MM.1S (cell line): ENCODE data around the gene MED15.
"Not testable (repeated sequence)": the region's sequence is repeated elsewhere in the genome, so short reads cannot be mapped to it uniquely, and the experiment has no call there.

Source experiments
- DNase-seq: peaks from one replicate; pipeline ENCODE4 v3.0.0-alpha.2; 2015
- H2AFZ ChIP-seq: fragments of 300-600 bp; sonication (generic); 2 replicates; pipeline ENCODE4 v1.6.0; 2016; ENCODE audit warnings: antibody characterized with exemption, low read length
- H3F3A ChIP-seq: fragments of 300-600 bp; sonication (generic); 2 replicates; pipeline ENCODE4 v1.6.1; 2016; ENCODE audit warnings: mild to moderate bottlenecking, antibody characterized with exemption, low read length, moderate library complexity, mixed read lengths; ENCODE audit not compliant: insufficient read depth
- H3K27ac ChIP-seq: fragments of 300-600 bp; sonication (generic); 2 replicates; pipeline ENCODE4 v1.5.1; 2016; ENCODE audit warnings: mild to moderate bottlenecking, low read length
- H3K27me3 ChIP-seq: fragments of 300-600 bp; sonication (generic); replicated peaks from 2 replicates; pipeline ENCODE4 v1.6.0; 2016; ENCODE audit warnings: low read length; ENCODE audit not compliant: insufficient read depth
- H3K36me3 ChIP-seq: fragments of 300-600 bp; sonication (generic); replicated peaks from 2 replicates; pipeline ENCODE4 v1.6.1; 2016; ENCODE audit warnings: mild to moderate bottlenecking, low read length, mixed read lengths; ENCODE audit not compliant: insufficient read depth
- H3K4me1 ChIP-seq: fragments of 300-600 bp; sonication (generic); 2 replicates; pipeline ENCODE4 v1.6.1; 2016; ENCODE audit warnings: low read length, mixed read lengths
- H3K4me2 ChIP-seq: fragments of 300-600 bp; sonication (generic); 2 replicates; pipeline ENCODE4 v1.6.0; 2016; ENCODE audit warnings: low read depth, low read length
- H3K4me3 ChIP-seq: fragments of 300-600 bp; sonication (generic); 2 replicates; pipeline ENCODE4 v1.5.1; 2016; ENCODE audit warnings: low read length, mixed read lengths
- H3K79me2 ChIP-seq: fragments of 300-600 bp; sonication (generic); 2 replicates; pipeline ENCODE4 v1.6.1; 2016; ENCODE audit warnings: mixed run types, low read length, mixed read lengths
- H3K9ac ChIP-seq: fragments of 300-600 bp; sonication (generic); 2 replicates; pipeline ENCODE4 v1.6.1; 2016; ENCODE audit warnings: low read length, mixed read lengths
- H3K9me2 ChIP-seq: fragments of 300-600 bp; sonication (generic); replicated peaks from 2 replicates; pipeline ENCODE4 v1.6.1; 2016; ENCODE audit warnings: mild to moderate bottlenecking, low read length, mixed read lengths; ENCODE audit not compliant: insufficient read depth
- H3K9me3 ChIP-seq: fragments of 300-600 bp; sonication (generic); replicated peaks from 2 replicates; pipeline ENCODE4 v1.6.1; 2016; ENCODE audit warnings: mild to moderate bottlenecking, low read length, mixed read lengths; ENCODE audit not compliant: insufficient read depth
- H4K20me1 ChIP-seq: fragments of 300-600 bp; sonication (generic); 2 replicates; pipeline ENCODE4 v1.6.1; 2016; ENCODE audit warnings: mild to moderate bottlenecking, low read length, moderate library complexity, mixed read lengths; ENCODE audit not compliant: insufficient read depth
- CTCF ChIP-seq: fragments of 300-600 bp; sonication (generic); IDR thresholded peaks from 2 replicates; pipeline ENCODE4 v1.5.1; 2016; ENCODE audit warnings: antibody characterized with exemption, low read length, mixed read lengths
- EZH2 ChIP-seq: fragments of 300-600 bp; sonication (generic); optimal IDR thresholded peaks from 2 replicates; pipeline ENCODE3; 2017; ENCODE audit warnings: low read depth, mild to moderate bottlenecking, antibody characterized with exemption, low read length, mixed read lengths
- EZH2phosphoT487 ChIP-seq: fragments of 300-600 bp; sonication (generic); IDR thresholded peaks from 2 replicates; pipeline ENCODE4 v1.6.1; 2018; ENCODE audit warnings: antibody characterized with exemption, low read length

MED15 gene

GRCh38 chr22:20479612-20480196 is 27.7 kb upstream of the MED15 start:
- Histone ChIP-seq H3K27ac (no peak overlapping the region), H3K27me3 (no peaks in the 10 kb centered on the region), H3K9me3 (no peaks in the 10 kb centered on the region), H3K4me2 (no peak overlapping the region), H3K9ac (no peak overlapping the region), H3K36me3 (no peaks in the 10 kb centered on the region), H3K79me2 (no peaks in the 10 kb centered on the region), H3K9me2 (no peaks in the 10 kb centered on the region), H2AFZ (no peak overlapping the region), H3K4me1 (no peaks in the 10 kb centered on the region), H3K4me3 (no peak overlapping the region), H3F3A (no peaks in the 10 kb centered on the region), H4K20me1 (no peaks in the 10 kb centered on the region)
- DNase-seq = no peak
- TF ChIP-seq EZH2phosphoT487 = no peak
- TF ChIP-seq EZH2 = no peak
- TF ChIP-seq CTCF = no peak

GRCh38 chr22:20483143-20483506 is 24.3 kb upstream of the MED15 start:
- H3K27ac ChIP-seq, DNase-seq, H4K20me1 ChIP-seq, H3K79me2 ChIP-seq, H3K4me1 ChIP-seq, H3K9me2 ChIP-seq, H3K36me3 ChIP-seq, H3K4me3 ChIP-seq, H2AFZ ChIP-seq, H3F3A ChIP-seq, H3K9ac ChIP-seq, H3K4me2 ChIP-seq, H3K27me3 ChIP-seq, H3K9me3 ChIP-seq: not testable (repeated sequence)

- Histone ChIP-seq H3K9ac (no peak overlapping the region), H3K27ac (no peak overlapping the region), H2AFZ (no peak overlapping the region), H3K4me3 (no peak overlapping the region), H3K79me2 (0 out of 2 replicates have a peak, but pooled peaks cover 3% of the 10 kb centered on the region), H3K36me3 (no peaks in the 10 kb centered on the region), H3F3A (no peaks in the 10 kb centered on the region), H3K9me2 (no peaks in the 10 kb centered on the region), H3K4me1 (no peaks in the 10 kb centered on the region), H3K27me3 (no peaks in the 10 kb centered on the region), H4K20me1 (no peaks in the 10 kb centered on the region), H3K9me3 (no peaks in the 10 kb centered on the region), H3K4me2 (no peak overlapping the region)
- no peak for DNase-seq
- TF ChIP-seq EZH2phosphoT487 (no peak), CTCF (no peak), EZH2 (no peak)
These were observed 23.6 kb upstream of the MED15 start for GRCh38 chr22:20483771-20484170.

GRCh38 chr22:20484948-20485683 is 22.3 kb upstream of the MED15 start:
- no peaks in the 10 kb centered on the region for H3F3A ChIP-seq
- no peaks in the 10 kb centered on the region for H4K20me1 ChIP-seq
- no peak overlapping the region for H3K27ac ChIP-seq
- no peaks in the 10 kb centered on the region for H3K9me3 ChIP-seq
- H2AFZ ChIP-seq = no peak overlapping the region
- H3K4me1 ChIP-seq = no peaks in the 10 kb centered on the region
- no peaks in the 10 kb centered on the region for H3K36me3 ChIP-seq
- H3K9me2 ChIP-seq = no peaks in the 10 kb centered on the region
- no peak for DNase-seq
- H3K4me3 ChIP-seq = no peak overlapping the region
- no peak overlapping the region for H3K4me2 ChIP-seq
- no peak overlapping the region for H3K9ac ChIP-seq
- 0 out of 2 replicates have a peak, but pooled peaks cover 3% of the 10 kb centered on the region for H3K79me2 ChIP-seq
- H3K27me3 ChIP-seq = no peaks in the 10 kb centered on the region
- no peak for TF ChIP-seq EZH2
- TF ChIP-seq CTCF = no peak
- TF ChIP-seq EZH2phosphoT487 = no peak
